COR-L47 (cell line): ENCODE results near the gene ZNFX1.
"Not testable (repeated sequence)": the region's sequence is repeated elsewhere in the genome, so short reads cannot be mapped to it uniquely, and the experiment has no call there.

Source experiments
- DNase-seq: peaks from one replicate; lab custom pipeline; 2025; lab: John Stamatoyannopoulos, UW

ZNFX1 gene

GRCh38 chr20:49210101-49210756, 67.6 kb downstream of the ZNFX1 start:
- no peak for DNase-seq

GRCh38 chr20:49207076-49207475, 70.8 kb downstream of the ZNFX1 start:
- DNase-seq: no peak

DNA sequence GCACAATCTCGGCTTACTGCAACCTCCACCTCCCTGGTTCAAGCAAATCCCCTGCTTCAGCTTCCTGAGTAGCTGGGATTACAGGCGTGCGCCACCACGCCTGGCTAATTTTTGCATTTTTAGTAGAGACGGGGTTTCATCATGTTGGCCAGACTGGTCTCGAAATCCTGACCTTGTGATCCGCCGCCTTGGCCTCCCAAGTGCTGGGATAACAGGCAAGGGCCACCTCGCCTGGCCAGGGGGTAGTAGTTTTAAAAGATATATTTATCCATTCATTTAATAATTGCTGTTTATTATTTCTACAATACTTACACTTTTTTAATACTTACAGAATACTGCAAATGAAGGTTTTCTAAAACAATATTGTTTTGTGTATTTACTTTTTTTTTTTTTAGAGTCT, 74.1 kb downstream of the ZNFX1 start:
- no peak for DNase-seq

DNA sequence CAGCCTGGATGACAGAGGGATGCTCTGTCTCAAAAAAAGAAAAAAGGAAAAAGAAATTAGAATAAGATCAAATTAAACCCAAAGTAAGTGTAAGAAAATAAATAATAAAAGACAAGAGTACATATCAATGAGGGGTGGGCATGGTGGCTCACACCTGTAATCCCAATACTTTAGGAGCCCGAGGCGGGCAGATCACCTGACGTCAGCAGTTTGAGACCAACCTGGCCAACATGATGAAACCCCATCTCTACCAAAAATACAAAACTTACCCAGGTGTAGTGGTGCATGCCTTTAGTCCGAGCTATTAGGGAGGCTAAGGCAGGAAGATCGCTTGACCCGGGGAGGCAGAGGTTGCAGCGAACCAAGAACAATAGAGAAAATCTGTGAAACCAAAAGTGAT, 74.8 kb downstream of the ZNFX1 start:
- DNase-seq: no peak

GRCh38 chr20:49199729-49200293, 78.0 kb downstream of the ZNFX1 start:
- no peak for DNase-seq

DNA sequence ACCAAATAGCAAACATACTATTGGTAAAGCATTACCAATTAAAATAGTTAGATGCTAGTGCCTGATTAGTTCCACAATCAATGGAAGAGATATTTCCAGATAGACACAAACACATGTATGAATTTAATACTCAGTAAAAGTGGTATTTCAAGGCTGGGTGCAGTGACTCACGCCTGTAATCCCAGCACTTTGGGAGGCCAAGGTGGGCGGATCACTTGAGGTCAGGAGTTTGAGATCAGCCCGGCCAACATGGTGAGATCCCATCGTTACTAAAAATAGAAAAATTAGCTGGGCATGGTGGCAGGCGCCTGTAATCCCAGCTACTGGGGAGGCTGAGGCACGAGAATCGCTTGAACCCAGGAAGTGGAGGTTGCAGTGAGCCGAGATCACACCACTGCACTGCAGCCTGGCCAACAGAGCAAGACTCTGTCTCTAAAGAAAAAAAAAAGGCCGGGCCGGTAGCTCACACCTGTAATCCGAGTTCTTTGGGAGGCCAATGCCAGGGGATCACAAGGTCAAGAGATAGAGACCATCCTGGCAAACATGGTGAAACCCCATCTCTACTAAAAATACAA, 84.8 kb downstream of the ZNFX1 start:
- not testable (repeated sequence) for DNase-seq
